SK-N-SH (cell line): ENCODE measurements around the gene CNNM1.

Experiments used
- EP300 ChIP-seq, 2 experiments: IDR thresholded peaks; 2 replicates each; pipeline versions ENCODE4 v1.4.0 to v1.6.1; 2012; ENCODE audit warnings: borderline replicate concordance in 1 of 2, low read depth in 1 of 2, low read length in 1 of 2
- FOXJ3 ChIP-seq: sonication (generic); formaldehyde crosslinking; IDR thresholded peaks from 2 replicates; pipeline ENCODE4 v1.5.1; 2020; ENCODE audit warnings: mild to moderate bottlenecking, missing genetic modification reagents
- GABPA ChIP-seq: IDR thresholded peaks from 2 replicates; pipeline ENCODE4 v1.4.0; 2012; ENCODE audit warnings: low read depth, mild to moderate bottlenecking
- MEF2A ChIP-seq: IDR thresholded peaks from 2 replicates; pipeline ENCODE4 v1.4.0; 2012; ENCODE audit warnings: low read depth, borderline replicate concordance
- NRF1 ChIP-seq: IDR thresholded peaks from 2 replicates; pipeline ENCODE4 v1.6.1; 2012; ENCODE audit warnings: low read depth, mild to moderate bottlenecking, low read length
- POLR2AphosphoS5 ChIP-seq: IDR thresholded peaks from 2 replicates; pipeline ENCODE4 v1.6.1; 2012; ENCODE audit warnings: low read depth, low read length
- REST ChIP-seq: IDR thresholded peaks from 2 replicates; pipeline ENCODE4 v1.6.1; 2012; ENCODE audit warnings: mild to moderate bottlenecking, low read depth, low read length, moderate library complexity
- RFX5 ChIP-seq: IDR thresholded peaks from 2 replicates; pipeline ENCODE4 v1.6.1; 2012; ENCODE audit warnings: mild to moderate bottlenecking, improper control_type of control experiment, low read length
- SIN3A ChIP-seq: IDR thresholded peaks from 2 replicates; pipeline ENCODE4 v1.6.1; 2012; ENCODE audit warnings: low read depth, mild to moderate bottlenecking, low read length, moderate library complexity, borderline replicate concordance
- TAF1 ChIP-seq: IDR thresholded peaks from 2 replicates; pipeline ENCODE4 v1.6.1; 2012; ENCODE audit warnings: low read depth, mild to moderate bottlenecking, low read length, moderate library complexity, borderline replicate concordance
- USF1 ChIP-seq: IDR thresholded peaks from 2 replicates; pipeline ENCODE4 v1.4.0; 2012; ENCODE audit warnings: low read depth, borderline replicate concordance
- TF ChIP-seq, protein P1 (sequence below): fragments of 200-600 bp; sonication (generic); IDR thresholded peaks from 2 replicates; pipeline ENCODE4 v1.6.1; 2017; ENCODE audit warnings: antibody characterized with exemption, mild to moderate bottlenecking, moderate library complexity
- TF ChIP-seq, protein P2 (sequence below): IDR thresholded peaks from 2 replicates; pipeline ENCODE4 v1.4.0; 2012; ENCODE audit warnings: low read depth, borderline replicate concordance

- TF ChIP-seq TAF1: no peak
- TF ChIP-seq, protein P1, sequence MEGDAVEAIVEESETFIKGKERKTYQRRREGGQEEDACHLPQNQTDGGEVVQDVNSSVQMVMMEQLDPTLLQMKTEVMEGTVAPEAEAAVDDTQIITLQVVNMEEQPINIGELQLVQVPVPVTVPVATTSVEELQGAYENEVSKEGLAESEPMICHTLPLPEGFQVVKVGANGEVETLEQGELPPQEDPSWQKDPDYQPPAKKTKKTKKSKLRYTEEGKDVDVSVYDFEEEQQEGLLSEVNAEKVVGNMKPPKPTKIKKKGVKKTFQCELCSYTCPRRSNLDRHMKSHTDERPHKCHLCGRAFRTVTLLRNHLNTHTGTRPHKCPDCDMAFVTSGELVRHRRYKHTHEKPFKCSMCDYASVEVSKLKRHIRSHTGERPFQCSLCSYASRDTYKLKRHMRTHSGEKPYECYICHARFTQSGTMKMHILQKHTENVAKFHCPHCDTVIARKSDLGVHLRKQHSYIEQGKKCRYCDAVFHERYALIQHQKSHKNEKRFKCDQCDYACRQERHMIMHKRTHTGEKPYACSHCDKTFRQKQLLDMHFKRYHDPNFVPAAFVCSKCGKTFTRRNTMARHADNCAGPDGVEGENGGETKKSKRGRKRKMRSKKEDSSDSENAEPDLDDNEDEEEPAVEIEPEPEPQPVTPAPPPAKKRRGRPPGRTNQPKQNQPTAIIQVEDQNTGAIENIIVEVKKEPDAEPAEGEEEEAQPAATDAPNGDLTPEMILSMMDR: no peak
- TF ChIP-seq POLR2AphosphoS5: no peak
- TF ChIP-seq REST: no peak
- TF ChIP-seq NRF1: no peak
- TF ChIP-seq USF1: no peak
- TF ChIP-seq GABPA: no peak
- TF ChIP-seq RFX5: no peak
- no peak for TF ChIP-seq EP300 (IDR thresholded peaks at IDR 0.05; ENCODE audit: borderline replicate concordance in 1 of 2, low read depth in 1 of 2, low read length in 1 of 2)
- TF ChIP-seq, protein P2, sequence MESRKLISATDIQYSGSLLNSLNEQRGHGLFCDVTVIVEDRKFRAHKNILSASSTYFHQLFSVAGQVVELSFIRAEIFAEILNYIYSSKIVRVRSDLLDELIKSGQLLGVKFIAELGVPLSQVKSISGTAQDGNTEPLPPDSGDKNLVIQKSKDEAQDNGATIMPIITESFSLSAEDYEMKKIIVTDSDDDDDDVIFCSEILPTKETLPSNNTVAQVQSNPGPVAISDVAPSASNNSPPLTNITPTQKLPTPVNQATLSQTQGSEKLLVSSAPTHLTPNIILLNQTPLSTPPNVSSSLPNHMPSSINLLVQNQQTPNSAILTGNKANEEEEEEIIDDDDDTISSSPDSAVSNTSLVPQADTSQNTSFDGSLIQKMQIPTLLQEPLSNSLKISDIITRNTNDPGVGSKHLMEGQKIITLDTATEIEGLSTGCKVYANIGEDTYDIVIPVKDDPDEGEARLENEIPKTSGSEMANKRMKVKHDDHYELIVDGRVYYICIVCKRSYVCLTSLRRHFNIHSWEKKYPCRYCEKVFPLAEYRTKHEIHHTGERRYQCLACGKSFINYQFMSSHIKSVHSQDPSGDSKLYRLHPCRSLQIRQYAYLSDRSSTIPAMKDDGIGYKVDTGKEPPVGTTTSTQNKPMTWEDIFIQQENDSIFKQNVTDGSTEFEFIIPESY: no peak
- TF ChIP-seq MEF2A: no peak
- TF ChIP-seq SIN3A: no peak
- TF ChIP-seq FOXJ3: no peak
Observed at GRCh38 chr10:99412099-99412498, 82.9 kb downstream of the CNNM1 start.
